Measurements from ENCODE around the gene GGA3. TPM values are rescaled to one million over a fixed set of nuclear protein-coding genes. Genes with fewer than 3 reads are reported as not detected.

Gene GGA3
- total and polyA plus RNA-seq, 2 experiments from 2014 or later: 22.5 to 54.3 TPM

GRCh38 chr17:75239778-75240393 lies 21.5 kb downstream of the GGA3 start (continued):
- TF ChIP-seq ZNF462 (CRISPR knock-in tag; IDR thresholded peaks at IDR 0.05): no peak
- no peak for TF ChIP-seq EZH2 (IDR thresholded peaks at IDR 0.05; ENCODE audit: low read depth, unreplicated experiment)
- TF ChIP-seq CREB1 (CRISPR knock-in tag; IDR thresholded peaks at IDR 0.05; ENCODE audit: low read depth): no peak
- no peak for TF ChIP-seq ETS1 (IDR thresholded peaks at IDR 0.05)

- Mint-ChIP-seq H3K4me3 (no peak overlapping the region), H3K27ac (no peak overlapping the region), H3K4me1 (peaks cover 10% of the 10 kb centered on the region; the same call in 2 of the 3 replicates), H3K36me3 (ENCODE audit: low read depth) (peaks cover 87% of the 10 kb centered on the region), H3K27me3 (ENCODE audit: insufficient read depth, low read depth, poor library complexity) (peaks cover 28% of the 10 kb centered on the region), H3K9me3 (no peaks in the 10 kb centered on the region)
- Histone ChIP-seq H3K4me1 (ENCODE audit: insufficient read depth) (no peaks in the 10 kb centered on the region), H3K4me2 (no peak overlapping the region), H3K9me2 (ENCODE audit: insufficient read depth) (no peaks in the 10 kb centered on the region), H3K36me3 (ENCODE audit: insufficient read depth) (peaks cover 24% of the 10 kb centered on the region), H3K27me3 (ENCODE audit: insufficient read depth) (no peaks in the 10 kb centered on the region), H3F3A (replicated peaks; ENCODE audit: low read depth) (peaks cover 39% of the 10 kb centered on the region), H4K20me1 (replicated peaks; ENCODE audit: insufficient read depth) (peaks cover 4% of the 10 kb centered on the region; the same call in 1 of the 2 replicates), H3K27ac (ENCODE audit: low read depth) (no peak overlapping the region; the same call in 1 of the 2 replicates), H3K4me3 (no peak overlapping the region), H2AFZ (no peak overlapping the region), H3K79me2 (replicated peaks; ENCODE audit: insufficient read depth) (no peaks in the 10 kb centered on the region)
- TF ChIP-seq POLR2AphosphoS5 (IDR thresholded peaks at IDR 0.05; ENCODE audit: low read depth) (0 out of 2 replicates have a peak, but pooled peaks have one; percentile 6), ZNF331 (CRISPR knock-in tag; IDR thresholded peaks at IDR 0.05; ENCODE audit: low read depth) (no peak)
- no peak for ATAC-seq
- no peak for DNase-seq (ENCODE audit: low spot score)
These were observed 22.2 kb downstream of the GGA3 start for GRCh38 chr17:75239214-75239613.

Data from GM23338 (cell line).